HK-2 (cell line): ENCODE results near the gene PTPN5.
"Not testable (repeated sequence)": the region's sequence is repeated elsewhere in the genome, so short reads cannot be mapped to it uniquely, and the experiment has no call there.

Experiments
- DNase-seq: peaks from one replicate; pipeline ENCODE4 v3.0.0-alpha.2; 2018; ENCODE audit not compliant: unreplicated experiment

Gene PTPN5

DNA sequence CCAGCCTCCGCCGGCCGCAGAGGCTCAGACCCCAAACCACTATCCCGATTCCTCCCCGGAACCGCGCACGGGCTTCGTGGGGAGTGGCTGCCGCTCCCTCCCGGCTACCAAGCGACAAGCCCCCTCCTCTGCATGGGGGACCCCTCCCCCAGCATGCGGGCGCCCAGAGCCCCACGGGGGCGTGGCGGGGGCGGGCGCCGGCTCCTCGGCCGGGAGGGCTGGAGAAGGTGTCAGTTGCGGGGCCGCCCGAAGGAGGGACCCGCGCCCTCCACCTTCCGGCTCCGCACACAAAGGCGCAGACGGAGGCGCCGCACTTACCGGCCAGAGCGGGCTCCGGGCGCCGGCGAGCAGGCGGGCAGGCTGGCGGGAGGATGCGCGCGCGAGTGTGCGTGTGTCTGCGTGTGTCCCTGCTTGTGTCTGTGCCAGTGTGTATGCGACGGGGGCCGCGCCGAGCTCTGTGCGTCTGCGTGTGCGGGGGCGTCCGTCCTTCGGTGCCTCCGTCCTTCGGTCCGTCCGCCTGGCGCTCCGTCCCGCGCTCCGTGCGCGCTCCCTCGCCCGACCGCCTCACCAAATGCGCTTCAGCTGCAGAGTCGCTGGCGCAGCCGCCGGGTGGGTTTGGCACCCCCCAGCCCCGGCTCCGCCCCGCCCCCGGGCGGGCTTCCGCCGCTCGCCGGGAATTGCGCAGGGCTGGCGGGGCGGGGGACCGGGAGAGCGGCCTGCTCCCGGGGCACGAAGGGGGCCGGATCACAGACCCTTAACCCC is at the start of gene PTPN5:
Gene PTPN5 (minus strand): TSS at position 592 of the 762 bp plus-strand sequence. CDS start 19,840 bp downstream, outside the sequence.
- no peak for DNase-seq

DNA sequence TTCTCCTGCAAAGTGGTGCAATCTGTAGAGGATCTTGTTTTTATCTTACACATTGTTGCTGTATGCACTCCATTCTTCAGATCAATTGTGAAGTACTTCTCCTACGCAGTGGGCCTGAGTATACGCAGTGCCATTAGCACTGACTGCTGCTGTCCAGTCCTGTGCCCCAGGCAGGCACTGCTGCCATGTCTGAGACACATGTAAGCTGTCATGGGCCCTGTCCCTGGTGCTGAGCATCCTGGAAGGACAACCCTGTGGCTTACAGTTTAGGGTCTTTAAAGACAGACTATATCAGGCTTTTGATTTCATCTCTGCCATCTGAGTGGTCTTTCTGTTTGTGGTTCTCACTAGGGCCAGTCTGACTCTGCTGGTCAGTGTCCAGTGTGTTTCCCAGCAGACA is 44.8 kb upstream of the PTPN5 start:
- DNase-seq = no peak

DNA sequence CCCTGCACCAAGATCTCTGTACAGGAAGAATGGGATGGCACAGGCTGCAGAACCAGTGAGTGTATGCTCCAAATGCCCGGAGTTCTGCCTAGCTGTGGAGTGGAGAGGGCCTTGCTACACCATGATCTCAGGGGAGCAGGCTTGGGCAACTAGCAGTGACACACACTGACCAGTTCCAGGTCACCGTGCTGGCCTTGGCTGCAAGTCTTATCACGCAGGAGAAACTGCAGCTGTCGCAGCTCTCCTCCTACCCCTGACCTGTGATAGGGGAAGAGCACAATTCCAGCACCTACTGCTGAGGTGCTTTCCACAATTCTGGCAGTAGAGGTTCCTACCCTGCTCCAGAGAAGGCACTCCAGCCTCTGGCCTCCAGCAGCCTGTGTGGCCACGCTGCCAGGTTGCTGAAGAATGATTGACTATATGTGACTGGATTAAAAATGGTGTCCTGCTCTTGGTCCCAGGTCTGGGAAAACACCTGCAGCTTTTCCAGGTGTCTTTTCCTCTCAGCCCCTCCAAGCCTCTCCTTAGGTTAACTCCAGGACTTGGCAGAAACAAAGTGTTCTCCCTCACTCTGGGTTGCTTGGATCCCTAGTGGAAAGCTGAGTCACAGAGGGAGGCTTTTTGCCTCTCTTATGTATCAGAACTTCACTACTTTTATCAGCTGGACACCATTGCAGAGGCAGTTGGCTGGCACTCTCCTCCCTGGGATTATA is 43.3 kb upstream of the PTPN5 start:
- no peak for DNase-seq

DNA sequence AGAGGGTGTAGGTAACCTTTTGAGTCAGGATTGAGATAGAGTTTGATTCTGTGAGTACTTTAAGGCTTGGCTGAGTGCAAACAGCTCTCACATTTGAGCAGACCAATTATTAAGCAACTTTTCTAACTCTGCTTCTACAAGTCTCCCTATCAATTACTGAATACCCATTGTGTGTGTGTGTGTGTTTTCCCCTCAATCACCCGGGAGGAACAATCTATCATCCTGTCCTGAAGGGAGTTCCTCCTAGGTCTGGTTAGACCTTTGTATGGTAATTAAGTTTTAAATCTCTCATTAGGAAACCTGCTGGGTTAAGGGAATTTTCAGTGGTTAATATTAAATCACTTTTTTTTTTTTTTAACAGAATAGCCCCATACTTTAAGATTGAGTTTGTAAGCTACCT is 28.6 kb upstream of the PTPN5 start:
- not testable (repeated sequence) for DNase-seq

DNA sequence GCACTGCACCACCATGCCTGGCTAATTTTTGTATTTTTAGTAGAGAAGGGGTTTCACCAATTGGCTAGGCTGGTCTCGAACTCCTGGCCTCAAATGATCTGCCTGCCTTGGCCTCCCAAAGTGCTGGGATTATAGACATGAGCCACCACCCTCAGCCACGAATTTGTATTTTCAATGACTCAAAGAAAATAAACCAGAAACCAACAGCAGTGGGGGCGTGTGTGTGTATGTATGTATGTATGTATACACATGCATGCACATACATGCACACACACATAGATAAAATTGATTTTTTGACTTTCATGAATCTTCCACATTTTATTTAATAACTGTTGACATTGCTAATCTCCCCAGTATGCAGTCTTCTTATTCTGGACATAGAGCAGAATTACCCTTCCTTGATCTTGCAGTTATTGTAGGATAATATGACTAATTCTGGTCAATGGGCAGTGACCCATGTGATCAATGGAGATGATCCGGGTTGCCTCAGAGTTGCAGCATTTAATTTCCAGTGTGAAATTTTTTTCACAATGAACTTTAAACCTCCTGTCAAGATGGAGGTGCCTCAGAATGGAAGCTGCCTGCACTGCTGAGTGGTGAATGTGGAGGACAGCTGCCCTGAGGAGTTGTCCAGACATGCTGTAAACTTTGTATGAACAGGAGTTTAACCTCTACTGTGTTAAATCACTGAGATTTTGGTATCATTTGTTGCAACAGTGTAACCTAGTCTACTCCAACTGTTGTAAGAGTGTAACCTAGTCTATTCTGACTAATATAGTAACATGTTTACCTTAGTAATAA is 12.8 kb upstream of the PTPN5 start:
- no peak for DNase-seq

DNA sequence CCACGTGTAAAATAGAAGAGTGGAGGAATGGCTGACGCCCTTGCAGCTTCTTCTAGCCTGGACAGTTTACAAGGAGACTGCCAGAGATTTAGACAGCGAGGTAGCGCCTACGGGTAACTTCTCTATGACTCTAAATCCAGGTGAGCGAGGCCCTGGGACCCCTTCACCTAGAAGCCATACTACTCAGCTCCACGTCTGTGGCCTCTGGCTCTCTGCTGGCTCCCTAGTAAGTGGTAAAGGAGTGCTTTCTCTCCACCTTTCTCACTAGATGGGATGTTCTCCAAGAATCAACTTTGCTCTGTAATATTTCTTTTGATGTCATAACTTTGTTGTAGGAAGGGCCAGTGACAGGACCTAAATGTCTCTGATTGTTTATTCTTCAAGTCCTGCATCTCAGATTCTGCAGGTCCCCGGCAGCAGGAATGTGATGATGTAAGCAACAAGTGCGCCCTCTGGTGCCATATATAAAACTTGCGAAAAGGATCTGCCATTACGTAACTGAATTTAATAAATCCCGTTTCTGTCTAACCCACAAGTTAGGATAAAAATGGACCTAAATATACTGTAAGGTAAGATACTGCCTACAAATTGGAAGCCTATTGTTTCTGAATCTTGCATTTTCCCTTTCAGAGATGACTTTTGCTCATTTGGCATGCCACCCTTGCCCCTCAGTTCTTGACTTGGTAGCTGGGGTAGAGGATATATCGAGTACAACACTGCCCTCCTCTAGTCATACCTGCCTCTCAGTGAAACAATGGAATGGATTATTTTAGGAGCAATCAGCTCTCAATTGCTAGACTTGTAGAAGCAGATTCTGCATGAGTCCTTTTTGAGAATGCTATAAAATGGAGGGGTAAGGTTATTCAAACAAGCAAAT is 11.0 kb upstream of the PTPN5 start:
- peak; percentile 7 for DNase-seq

DNA sequence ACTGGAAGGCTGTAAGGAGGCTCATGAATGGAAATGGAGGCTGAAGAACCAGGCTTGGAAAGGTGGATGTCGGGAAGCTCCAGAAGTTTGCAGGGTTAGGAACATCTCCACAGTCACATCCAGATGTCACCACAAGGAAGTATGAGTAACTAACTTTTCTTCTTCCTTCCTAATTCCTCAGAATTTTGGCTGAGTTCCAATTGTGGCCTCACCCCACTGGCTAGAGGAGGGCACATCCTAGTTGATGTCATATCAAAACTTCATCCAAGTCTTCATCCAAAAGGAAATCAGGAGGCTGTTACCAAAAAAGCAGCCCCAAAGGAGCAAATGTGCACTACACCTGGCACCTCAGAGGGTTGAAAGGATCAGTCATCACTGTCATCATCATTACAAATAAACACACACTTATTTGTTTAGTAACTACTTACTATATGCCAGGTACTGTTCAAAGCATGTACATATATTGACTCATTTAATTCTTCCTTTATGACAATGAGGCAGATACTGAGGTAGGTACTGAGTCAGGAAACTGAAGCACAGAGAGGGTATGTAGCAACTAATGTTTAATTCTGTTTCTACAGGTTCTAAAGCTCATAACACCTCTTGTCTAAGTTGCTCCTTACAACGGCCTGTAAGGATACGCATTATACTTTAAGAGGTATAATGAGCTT is 7.3 kb upstream of the PTPN5 start:
- DNase-seq = no peak

DNA sequence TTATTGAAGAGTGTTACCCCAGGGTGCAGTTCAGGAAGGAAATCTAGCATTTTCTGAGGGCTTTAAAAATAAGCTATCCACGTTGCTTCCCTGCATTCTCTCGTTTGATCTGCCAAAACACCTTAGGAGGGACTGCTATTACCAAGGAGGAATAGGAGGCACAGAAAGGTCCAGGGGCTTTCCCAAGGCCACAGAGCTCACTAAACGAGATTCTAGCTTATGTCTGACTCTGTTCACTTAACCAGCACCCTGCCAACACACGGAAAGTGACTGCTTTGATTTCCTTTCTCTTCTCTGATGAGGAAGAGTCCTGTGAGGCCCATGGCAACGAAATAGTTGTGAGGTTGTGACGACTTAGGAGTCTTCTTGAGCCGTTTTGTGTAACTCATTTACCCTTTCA is 3.4 kb upstream of the PTPN5 start:
- DNase-seq = no peak

DNA sequence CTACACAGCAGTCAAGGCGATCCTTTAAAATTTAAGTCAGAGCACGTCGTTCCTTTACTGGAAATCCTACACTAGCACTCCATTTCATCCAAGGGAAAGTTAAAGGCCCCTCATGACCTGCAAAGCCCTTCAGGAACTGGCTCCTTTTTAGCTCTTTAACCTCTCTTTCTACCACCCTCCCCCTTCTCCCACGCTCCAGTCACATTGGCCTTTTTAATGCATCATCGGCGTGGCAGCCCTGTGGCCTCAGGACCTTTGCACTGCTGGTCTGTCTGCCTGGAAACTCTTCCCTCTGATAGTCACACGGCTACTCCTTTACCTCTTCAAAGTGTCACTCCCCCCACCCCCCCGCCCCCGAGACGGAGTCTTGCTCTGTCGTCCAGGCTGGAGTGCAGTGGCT is 1.2 kb upstream of the PTPN5 start:
- no peak for DNase-seq

DNA sequence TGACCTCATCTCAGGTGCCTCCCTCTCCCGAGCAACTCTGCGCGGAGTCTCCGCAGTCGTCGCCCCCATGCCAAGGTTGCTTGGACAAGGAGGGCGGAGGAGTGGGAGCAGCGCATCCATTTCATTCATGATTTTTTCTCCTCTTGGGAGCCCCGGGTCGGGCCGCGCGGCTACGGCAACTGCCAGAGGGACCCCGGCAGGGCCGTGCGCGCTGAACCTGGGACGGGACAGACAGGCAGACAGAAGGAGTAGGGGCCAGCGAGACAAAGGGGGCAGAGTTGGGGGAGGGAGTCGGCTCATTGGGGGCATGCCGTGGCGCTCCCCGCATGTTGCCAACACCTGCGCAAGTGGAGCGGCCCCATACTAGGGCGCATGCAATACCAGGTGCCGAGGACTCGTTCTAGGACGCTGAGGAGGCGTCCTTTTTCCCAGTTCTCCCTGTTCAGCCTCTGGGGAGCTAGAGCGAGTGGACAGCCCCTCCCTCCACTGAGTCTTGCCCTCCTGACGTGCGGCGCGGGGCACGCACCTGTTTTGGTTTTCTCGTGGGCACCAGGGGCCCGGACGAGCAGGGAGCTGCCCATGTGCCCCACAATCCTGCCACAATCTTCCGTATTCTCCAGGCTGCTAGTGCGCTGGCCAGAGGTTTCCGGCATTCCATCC is 501 bp upstream of the PTPN5 start:
- DNase-seq = no peak

DNA sequence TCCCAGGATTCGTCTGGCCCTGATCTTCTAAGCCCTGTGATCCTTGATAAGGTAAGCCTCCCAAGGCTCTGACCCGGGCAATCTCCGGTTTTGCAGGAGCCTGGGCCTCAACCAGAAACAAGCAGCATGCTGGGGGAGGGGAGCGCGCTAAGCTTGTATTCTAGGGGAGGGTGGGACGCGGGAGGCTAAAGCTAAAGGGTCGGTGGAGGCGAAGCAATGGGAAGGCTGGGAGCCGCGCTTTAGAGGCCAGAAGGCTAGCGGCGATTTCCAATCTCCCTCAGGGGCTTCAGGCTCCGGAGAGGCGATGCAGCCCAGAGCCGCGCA is 753 bp downstream of the PTPN5 start:
- no peak for DNase-seq

DNA sequence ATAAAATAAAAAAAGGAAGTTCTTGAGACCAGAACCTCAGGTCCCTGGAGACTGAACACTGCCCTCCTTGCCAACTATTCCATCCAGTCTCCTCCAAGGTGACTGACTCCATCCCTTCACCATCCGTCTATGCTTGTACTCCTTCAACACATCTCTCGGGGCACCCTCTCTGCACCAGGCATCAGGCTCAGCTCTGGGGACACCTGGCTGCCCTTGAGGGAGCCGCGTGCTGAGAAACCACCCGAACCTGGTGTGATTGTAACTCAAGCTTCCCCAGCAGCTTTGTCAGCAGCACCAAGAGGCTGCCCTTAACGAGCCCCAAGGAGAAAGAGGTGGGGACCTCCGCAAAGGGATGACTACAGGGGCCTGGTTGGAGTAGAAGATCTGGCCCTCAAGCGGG is 1.7 kb downstream of the PTPN5 start:
- no peak for DNase-seq

DNA sequence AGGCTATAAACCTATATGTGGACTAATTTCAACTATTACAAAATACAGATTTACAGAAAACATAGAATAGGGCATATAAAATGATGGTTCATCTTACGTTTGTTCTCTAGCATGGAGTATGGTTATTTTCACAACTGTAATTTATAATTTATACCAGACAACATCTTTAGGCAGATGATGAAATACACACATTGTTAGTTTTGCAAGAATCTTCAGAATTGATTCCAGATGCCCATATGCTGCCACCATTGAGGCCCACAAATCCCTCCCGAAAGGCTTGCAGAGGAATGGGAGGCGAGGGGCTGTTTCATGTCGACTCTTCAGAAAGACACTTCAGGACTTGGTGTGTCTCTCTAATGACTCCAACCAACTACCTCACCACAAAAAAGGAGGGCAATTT is 6.2 kb downstream of the PTPN5 start:
- no peak for DNase-seq

DNA sequence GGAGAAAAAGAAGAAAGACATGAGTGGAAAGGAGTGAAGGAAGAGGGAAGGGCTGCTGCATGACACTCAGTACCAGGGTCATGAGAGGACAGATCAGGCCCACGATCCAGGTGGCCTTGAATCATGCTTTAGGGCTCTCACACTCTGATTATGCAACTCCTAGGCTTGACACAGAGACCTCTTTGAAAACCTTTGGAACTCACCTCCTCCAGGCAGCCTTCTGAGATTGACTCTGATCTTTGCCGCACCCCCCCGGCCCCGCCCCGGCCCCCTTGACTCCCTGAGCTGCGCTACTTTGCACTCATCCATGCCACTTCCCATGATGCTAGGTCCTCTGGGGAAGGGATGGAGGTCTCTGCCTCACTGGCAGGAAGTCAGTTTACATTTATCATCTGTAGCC is 10.7 kb downstream of the PTPN5 start:
- DNase-seq = no peak

DNA sequence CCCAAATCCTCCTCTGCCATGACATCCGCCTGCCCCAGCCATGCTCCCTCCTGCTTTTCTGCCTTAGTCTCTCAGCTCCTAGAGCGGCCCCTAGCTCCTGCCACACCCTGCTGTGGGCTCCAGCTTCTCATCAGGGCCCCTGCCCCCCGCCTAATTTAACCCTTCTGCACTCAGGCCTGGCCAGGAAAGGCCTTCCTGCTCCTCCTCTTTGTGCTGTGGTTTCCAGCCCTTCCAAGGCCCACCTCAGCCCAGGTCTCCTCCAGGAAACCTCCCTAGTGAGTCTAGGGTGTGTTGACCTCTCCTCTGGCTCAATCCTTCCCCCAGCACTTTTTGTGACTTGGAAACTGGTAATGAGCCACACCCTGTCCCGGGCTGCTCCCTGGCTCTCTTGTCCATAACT is 11.3 kb downstream of the PTPN5 start:
- no peak for DNase-seq

DNA sequence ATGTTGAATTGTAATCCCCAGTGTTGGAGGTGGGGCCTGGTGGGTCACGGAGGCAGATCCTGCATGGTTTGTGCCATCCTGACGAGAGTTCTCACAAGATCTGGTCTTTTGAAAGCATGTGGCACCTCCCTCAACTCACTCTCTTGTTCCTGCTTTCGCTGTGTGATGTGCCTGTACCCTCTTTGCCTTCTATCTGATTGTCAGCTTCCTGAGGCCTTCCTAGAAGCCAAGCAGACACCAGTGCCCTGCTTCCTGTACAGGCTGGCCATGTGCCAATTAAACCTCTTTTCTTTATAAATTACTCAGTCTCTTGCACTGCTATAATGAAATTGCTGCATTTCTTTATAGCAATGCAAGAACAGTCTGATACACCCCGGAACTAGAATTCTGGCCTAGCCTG is 13.1 kb downstream of the PTPN5 start:
- no peak for DNase-seq

DNA sequence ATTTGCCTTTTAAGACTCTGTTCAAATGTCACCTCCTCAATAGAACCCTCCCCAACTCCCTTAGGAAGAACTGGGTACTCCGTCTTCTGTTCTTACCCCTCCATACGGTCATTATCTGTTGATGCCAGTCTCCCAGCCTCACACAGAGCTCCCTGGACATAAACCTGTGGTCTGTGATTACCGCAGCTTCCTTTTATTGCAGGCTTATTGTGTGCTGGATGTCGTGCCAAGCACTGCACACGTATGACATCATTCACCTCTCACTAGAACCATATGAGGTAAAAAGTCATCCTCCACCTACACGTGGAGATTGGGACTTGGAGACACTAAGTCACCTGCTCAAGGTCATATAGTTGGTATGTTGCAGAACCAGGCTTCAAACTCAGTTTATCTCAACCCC is 15.3 kb downstream of the PTPN5 start:
- DNase-seq = no peak

DNA sequence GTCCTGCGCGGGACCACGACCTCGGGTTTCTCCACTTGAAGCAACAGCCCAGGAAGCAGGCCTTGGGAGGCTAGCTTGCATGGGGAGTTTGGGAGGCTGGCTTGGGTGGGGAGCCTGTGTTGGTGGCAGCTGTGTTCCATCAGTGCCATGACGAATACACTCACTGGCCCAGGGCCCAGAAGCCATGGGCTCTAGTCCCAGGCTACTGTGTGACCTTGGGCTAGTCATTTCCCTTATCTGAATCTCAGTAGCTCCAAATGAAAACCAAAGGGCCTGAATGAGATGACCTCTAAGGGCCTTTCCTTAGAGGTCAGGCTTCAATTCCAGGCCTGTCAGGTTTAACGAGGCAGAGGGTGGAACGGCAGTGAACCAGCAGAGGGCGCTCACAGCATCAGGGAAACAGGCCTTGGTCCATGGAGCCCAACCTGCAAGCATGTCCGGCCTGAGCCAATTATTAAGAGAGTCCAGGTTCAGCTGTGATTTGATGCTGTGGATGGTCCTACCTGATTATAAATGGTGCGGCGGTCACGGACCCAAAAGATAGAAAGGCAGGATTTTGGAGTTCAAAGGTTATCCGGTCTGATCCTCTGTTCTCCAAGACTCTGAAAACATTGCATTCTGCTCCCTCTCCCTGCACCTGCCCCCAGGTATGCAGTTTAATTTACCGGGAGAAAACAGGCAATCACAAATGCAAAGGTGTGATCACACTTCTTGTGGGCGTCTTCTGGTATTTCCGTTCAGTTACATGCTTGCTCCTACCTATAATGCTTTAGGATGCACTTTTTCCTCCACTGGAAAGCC is 15.9 kb downstream of the PTPN5 start:
- peak; percentile 56 for DNase-seq

DNA sequence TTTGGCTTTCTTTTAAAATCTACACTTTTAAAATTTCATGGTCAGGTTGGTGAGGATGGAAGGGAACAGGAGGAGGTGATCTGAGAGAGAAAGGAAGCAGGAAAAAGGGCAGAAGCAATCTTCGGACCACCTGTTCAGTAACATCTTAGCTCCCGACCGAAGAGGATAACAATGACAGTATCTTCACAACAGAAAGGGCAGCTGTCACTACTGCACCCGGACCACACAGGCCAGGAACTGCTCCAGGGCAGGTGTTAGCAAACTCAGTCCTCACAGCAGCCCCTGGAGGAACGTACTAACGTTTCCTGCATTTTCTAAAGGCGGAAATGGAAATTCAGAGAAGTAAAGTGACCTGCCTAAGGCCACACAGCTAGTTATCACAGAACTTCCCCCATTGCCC is 16.8 kb downstream of the PTPN5 start:
- no peak for DNase-seq

DNA sequence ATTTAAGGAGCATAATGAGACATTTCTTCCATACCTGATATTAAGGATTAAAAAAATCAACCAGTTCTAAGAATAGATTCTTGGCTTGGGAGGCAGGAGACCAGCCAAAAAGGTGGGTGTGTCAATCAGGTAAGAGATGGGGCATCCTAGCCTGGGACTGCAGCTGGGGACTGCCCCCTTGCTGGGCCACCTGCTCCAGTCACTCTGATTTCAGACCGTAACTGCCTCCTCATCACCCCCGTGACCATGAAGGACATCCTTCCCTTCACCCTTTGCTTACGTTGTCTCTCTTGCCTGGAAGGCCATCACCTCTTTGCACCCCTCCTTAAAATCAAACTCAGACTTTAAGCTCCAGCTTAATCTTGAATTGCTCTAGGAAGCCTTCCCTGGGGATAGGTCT is 17.9 kb downstream of the PTPN5 start:
- DNase-seq = no peak
